ENCODE data around the gene ANKRD28.

DNA sequence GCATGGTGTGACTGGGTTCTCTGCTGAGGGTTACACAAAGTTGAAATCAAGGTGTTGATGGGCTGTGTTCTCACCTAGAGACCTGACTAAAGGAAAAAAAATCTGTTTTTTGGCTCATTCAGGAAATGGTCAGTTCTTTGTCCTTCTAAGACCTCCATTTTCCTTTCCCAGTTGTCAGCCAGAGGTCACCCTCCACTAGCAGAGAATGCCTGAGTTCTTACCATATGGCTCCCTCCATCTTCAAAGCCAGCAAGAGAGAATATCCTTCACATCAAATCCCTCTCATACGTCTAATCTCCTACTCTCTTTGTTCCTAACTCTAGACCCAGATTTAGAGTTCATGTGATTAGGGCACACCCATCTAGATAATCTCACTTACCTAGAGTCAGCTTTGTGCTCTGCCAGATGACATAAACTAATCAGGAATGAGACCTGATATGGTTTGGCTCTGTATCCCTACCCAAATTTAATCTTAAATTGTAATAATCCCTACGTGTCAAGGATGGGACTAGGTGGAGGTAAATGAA, 19.4 kb downstream of the ANKRD28 start:
- TF ChIP-seq CTCF (IDR thresholded peaks at IDR 0.05) (no peak), POLR2A (IDR thresholded peaks at IDR 0.05) (no peak)

Data from breast epithelium (tissue), 3 donors.